ENCODE data around the gene JDP2.

The JDP2 gene

GRCh38 chr14:75511201-75511600 lies 83.4 kb downstream of the JDP2 start:
- FAIRE-seq, result no peak

DNA sequence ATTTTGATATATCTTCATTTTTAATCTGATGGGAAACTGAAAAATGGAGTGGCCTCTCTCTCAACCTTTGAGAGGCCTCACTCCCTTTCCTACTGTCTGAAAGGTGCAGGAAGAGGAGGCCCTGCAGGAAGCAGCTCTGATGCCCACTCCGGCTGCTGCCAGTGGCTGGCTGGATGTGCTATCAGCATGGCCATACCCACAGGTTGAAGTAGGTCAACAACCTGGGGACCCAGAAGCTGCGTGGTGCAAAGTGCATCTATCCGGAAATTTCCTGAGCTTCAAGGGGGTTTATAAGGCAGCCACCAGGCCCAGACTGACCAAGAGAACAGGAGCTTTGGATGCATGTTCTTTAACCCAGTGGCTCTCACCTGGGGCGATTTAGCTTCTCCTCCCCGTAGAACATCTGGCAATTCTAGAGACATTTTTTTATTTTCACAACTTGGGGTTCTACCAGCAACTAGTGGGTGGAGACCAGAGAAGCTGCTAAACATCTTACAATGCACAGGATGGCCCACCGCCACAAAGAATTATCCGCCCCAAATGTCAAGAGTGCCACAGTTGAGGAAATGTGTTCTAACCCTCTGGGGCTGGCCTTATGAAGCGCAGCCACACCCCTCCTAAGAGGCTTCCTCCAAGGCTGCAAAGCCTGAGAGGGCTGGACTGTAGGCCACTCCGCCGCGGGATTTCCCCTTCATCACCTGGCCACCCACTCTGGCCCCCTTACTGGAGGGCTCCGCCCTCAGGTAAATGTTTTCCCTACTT lies 86.3 kb downstream of the JDP2 start:
- FAIRE-seq (no peak), DNase-seq (ENCODE audit: low spot score) (no peak)

More at GRCh38 chr14:75511201-75511600, 83.4 kb downstream of the JDP2 start:
- DNase-seq (ENCODE audit: low spot score), result no peak

GRCh38 chr14:75514673-75515628 lies 87.1 kb downstream of the JDP2 start:
- FAIRE-seq, result no peak
- no peak for DNase-seq (ENCODE audit: low spot score)

DNA sequence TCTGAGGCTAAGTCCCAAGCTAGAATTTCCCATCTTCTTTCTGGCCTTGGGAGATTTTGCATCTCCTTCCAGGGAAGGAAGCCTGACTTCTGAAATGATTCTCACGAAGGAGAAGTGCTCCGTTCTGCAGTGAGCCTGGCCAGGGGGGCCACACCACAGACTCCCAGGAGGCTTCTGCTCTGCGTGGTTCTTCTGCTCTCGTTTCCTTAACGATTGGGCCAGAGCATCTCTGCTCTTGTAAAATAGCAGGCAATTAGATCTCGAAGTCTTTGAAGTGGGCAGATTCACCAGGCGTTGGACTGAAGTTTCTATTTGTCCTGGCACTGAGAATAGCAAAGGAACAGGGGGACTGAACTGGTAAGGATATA lies 87.8 kb downstream of the JDP2 start:
- no peak for FAIRE-seq
- no peak for DNase-seq (ENCODE audit: low spot score)

GRCh38 chr14:75518625-75519024 lies 90.8 kb downstream of the JDP2 start:
- DNase-seq (ENCODE audit: low spot score), result no peak
- no peak for FAIRE-seq

GRCh38 chr14:75519394-75519793 lies 91.6 kb downstream of the JDP2 start:
- FAIRE-seq (no peak), DNase-seq (ENCODE audit: low spot score) (no peak)

DNA sequence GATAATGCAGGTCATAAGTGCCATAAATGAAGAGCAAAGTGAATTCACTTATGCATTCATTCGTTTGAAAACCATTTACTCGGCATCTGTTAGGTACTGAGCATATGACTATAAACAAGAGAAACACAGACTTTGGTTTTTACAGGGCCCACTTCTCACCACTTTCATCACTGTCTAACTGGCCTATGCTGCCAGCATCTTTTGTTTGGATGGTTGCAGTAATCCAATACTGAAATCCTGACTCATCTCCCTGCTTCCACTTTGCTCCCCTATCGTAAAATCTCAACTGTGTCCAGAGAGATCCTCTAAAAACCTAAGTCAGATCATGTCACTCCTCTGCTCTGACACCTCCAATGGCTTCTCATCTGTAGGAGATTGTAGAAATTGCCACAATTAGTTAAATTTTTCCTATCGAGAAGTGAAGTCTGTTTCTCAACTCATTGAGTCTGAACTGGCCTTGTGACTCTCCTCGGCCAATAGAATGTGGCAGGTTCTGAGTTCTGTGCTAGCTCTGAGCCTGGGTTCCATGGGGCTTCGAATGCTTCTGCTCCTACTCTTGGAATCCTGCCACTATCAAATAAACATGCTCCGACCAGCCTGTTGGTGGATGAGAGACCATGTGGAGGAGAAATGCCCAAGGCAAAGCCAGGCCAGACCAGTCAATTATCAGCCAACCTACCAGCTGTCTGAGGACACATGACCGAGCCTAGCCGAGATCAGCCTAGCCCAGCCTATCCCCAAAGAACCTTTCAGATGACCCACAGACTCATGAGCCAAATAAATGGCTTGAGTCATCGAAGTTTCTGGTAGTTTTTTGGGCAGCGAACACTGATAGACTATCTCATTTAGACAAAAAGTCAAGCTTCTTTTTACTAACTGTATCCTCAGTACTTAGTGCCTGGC lies 92.3 kb downstream of the JDP2 start:
- DNase-seq (ENCODE audit: low spot score) (no peak), FAIRE-seq (no peak)

- DNase-seq (ENCODE audit: low spot score), result no peak
- no peak for FAIRE-seq
These were observed 93.0 kb downstream of the JDP2 start for GRCh38 chr14:75520852-75521251.

DNA sequence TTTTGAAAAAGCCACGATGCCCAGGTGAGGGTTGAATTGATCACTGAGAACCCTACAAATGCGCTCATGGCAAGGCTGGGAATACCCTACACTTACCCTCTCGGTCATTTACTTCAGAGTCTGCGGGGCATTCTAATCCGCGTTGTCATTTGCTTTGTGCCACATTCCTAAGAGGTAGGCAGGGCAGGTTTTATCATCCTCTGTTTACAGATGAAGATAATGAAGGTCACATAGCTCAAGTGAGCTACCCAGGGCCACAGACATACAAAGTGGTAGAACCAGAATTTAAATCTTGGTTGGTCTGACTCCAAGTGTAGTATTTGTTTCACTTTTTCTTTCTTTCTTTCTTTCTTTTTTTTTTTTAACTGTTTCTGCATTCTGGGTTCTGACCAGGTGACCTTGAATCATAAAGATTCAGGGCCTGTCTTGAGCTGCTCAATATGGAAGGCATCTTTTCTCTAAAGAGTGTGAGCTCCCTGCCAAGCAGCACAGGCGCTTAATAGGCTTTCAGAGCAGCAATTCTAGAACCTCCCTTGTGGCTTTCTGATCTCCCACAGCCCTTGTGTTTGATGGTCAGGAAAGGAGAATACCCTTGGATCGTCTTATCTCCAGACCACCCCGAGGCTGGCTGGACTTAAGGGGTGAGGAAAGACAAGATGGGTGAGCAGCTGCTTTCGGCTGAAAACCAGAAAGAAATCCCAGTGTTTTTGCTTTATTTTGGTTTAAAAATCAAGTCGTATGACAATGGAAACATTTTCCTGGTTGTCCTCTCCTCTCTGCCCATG lies 93.8 kb downstream of the JDP2 start:
- FAIRE-seq, result no peak
- no peak for DNase-seq (ENCODE audit: low spot score)

- FAIRE-seq, result no peak
These were observed 94.6 kb downstream of the JDP2 start, which contains the start of gene BATF for GRCh38 chr14:75522224-75522982. Gene BATF, plus strand, starts transcription at chr14:75522469. Its CDS starts 214 bp downstream, at chr14:75522683.

GRCh38 chr14:75522983-75523318 lies 95.1 kb downstream of the JDP2 start:
- FAIRE-seq (no peak), DNase-seq (ENCODE audit: low spot score) (no peak)

More at GRCh38 chr14:75522224-75522982, 94.6 kb downstream of the JDP2 start, which contains the start of gene BATF:
- no peak for DNase-seq (ENCODE audit: low spot score)
